Testis (tissue), 2 donors: Measurements from ENCODE around the gene STS.

Experiments
- POLR2A ChIP-seq: fragments of 450-650 bp; IDR thresholded peaks from one replicate; pipeline ENCODE4 v1.6.1; 2017; ENCODE audit warnings: antibody characterized with exemption, mild to moderate bottlenecking, moderate library complexity
- TF ChIP-seq, protein P1 (sequence below), 3 experiments: fragments of 450-650 bp in 2 of 3; fragments of 200-600 bp in 1 of 3; sonication (generic) in 1 of 3; IDR thresholded peaks; one replicate each; pipeline ENCODE4 v1.5.1; 2016 to 2019; ENCODE audit warnings: antibody characterized with exemption in 3 of 3, mild to moderate bottlenecking in 2 of 3, moderate library complexity in 1 of 3

DNA sequence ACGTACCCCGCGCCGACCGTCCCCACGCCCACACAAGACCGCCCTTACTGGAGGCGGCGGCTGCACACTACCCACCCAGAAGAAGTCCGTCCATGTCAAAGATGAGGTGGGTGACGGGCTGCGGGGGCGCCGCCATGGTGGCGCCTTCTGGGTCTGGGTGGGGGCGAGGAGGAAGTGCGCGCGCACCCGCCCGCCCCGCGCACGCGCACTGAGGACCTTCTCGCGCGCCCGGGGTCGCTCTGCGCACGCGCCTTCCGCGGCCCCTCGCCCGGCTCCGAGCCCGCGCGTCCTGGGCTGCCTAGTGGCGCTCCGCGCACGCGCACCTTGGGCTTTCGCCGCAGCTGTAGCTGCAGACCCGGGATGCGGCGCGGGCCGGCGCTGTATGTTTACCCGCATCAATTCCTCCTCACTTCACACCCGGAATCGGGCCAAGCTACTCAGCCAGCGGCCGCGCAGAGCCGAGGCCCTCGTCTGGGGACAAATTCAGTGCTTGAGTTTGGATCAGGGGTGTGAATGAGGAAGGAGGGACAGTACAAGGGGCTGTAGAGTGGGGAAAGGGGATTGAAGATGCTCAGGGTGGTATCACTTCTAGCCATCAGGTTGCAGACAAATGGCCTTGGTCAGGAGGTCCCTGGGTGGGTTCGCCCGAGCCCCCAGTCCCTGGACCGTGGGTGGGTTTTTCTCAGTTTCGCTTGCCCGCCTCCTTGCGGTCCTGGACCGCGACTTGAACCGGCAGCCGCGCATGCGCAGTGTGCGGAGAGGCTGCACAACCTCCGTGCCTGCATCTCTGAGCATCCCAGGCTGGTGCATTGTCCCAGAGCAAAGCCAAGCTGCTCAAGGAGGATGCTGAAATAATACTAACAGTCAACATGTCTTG, 704 bp downstream of the STS start, which contains the start of gene PUDP:
- TF ChIP-seq, protein P1, sequence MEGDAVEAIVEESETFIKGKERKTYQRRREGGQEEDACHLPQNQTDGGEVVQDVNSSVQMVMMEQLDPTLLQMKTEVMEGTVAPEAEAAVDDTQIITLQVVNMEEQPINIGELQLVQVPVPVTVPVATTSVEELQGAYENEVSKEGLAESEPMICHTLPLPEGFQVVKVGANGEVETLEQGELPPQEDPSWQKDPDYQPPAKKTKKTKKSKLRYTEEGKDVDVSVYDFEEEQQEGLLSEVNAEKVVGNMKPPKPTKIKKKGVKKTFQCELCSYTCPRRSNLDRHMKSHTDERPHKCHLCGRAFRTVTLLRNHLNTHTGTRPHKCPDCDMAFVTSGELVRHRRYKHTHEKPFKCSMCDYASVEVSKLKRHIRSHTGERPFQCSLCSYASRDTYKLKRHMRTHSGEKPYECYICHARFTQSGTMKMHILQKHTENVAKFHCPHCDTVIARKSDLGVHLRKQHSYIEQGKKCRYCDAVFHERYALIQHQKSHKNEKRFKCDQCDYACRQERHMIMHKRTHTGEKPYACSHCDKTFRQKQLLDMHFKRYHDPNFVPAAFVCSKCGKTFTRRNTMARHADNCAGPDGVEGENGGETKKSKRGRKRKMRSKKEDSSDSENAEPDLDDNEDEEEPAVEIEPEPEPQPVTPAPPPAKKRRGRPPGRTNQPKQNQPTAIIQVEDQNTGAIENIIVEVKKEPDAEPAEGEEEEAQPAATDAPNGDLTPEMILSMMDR (IDR thresholded peaks at IDR 0.05): peak in 1 of 3 experiments; percentile 11
- TF ChIP-seq POLR2A: no peak
